Stimulated activated naive CD8-positive, alpha-beta T cell treated with anti-CD3 and anti-CD28 coated beads, Interleukin-15, Interleukin-2, amounts not matched to agents 100 U/mL and 50 U/mL, for 24 hours (primary cell): ENCODE measurements around the gene CCHCR1.

ENCODE experiments used
- ATAC-seq: fragments of 150-1000 bp; cut with Tn5 transposase; one replicate; pipeline ENCODE4 v1.10.0; 2021
- DNase-seq: peaks from one replicate; pipeline ENCODE4 v3.0.0; 2021

CCHCR1 gene

GRCh38 chr6:31161216-31162126 lies 3.9 kb upstream of the CCHCR1 start:
- ATAC-seq (no peak), DNase-seq (no peak)

GRCh38 chr6:31158863-31159855 lies 1.6 kb upstream of the CCHCR1 start:
- ATAC-seq (peak; percentile 11), DNase-seq (peak; percentile 55)

GRCh38 chr6:31158140-31158862 lies 699 bp upstream of the CCHCR1 start, which contains the start of gene TCF19:
TSS of gene TCF19 (plus strand) at chr6:31158589. CDS start at chr6:31159470, 881 bp downstream.
- ATAC-seq, result peak; percentile 92

GRCh38 chr6:31156641-31157040 lies 961 bp downstream of the CCHCR1 start:
- DNase-seq (no peak), ATAC-seq (no peak)

More at GRCh38 chr6:31158140-31158862, 699 bp upstream of the CCHCR1 start, which contains the start of gene TCF19:
- peak; percentile 99 for DNase-seq

GRCh38 chr6:31154436-31154835 lies 3.2 kb downstream of the CCHCR1 start:
- no peak for DNase-seq
- no peak for ATAC-seq

GRCh38 chr6:31152781-31153180 lies 4.8 kb downstream of the CCHCR1 start:
- ATAC-seq, result no peak

GRCh38 chr6:31149827-31150447 lies 7.7 kb downstream of the CCHCR1 start:
- DNase-seq (no peak), ATAC-seq (peak; percentile 4)

More at GRCh38 chr6:31152781-31153180, 4.8 kb downstream of the CCHCR1 start:
- DNase-seq, result no peak

- DNase-seq, result no peak
- ATAC-seq, result no peak
These were observed 12.2 kb downstream of the CCHCR1 start for GRCh38 chr6:31145386-31145785.

GRCh38 chr6:31144970-31145340 lies 12.6 kb downstream of the CCHCR1 start:
- ATAC-seq (no peak), DNase-seq (no peak)

GRCh38 chr6:31144296-31144969 lies 13.2 kb downstream of the CCHCR1 start:
- no peak for DNase-seq
- no peak for ATAC-seq

GRCh38 chr6:31143148-31143547 lies 14.5 kb downstream of the CCHCR1 start:
- no peak for ATAC-seq
- DNase-seq, result no peak

- DNase-seq (no peak), ATAC-seq (no peak)
These were observed 15.2 kb downstream of the CCHCR1 start for GRCh38 chr6:31142361-31142761.

GRCh38 chr6:31140643-31141042 lies 17.0 kb downstream of the CCHCR1 start:
- no peak for DNase-seq
- ATAC-seq, result no peak

- DNase-seq, result no peak
- ATAC-seq, result no peak
These were observed 18.0 kb downstream of the CCHCR1 start for GRCh38 chr6:31139599-31139998.

- ATAC-seq (no peak), DNase-seq (no peak)
These were observed 18.6 kb downstream of the CCHCR1 start, which contains the start of gene PSORS1C2 for GRCh38 chr6:31138982-31139381. TSS of gene PSORS1C2 (minus strand) at chr6:31139066. CDS start at chr6:31139026, 40 bp downstream.

- no peak for ATAC-seq
These were observed 21.9 kb downstream of the CCHCR1 start for GRCh38 chr6:31135710-31136109.

GRCh38 chr6:31132806-31133205 lies 24.8 kb downstream of the CCHCR1 start:
- ATAC-seq, result no peak
- DNase-seq, result no peak

More at GRCh38 chr6:31135710-31136109, 21.9 kb downstream of the CCHCR1 start:
- no peak for DNase-seq

GRCh38 chr6:31131595-31131994 lies 26.0 kb downstream of the CCHCR1 start:
- ATAC-seq, result no peak
- DNase-seq, result no peak

- ATAC-seq, result no peak
- no peak for DNase-seq
These were observed 26.9 kb downstream of the CCHCR1 start for GRCh38 chr6:31130751-31131150.

- DNase-seq (no peak), ATAC-seq (no peak)
These were observed 28.5 kb downstream of the CCHCR1 start for GRCh38 chr6:31129130-31129529.
